HS-27A (cell line): ENCODE measurements around the gene POC1A.
A peak's percentile ranks its signal among the peaks of the same experiment; 100 is the strongest.

Experiments
- DNase-seq: peaks from one replicate; pipeline ENCODE4 v3.0.0-alpha.2; 2012; ENCODE audit warnings: low read depth, missing footprints

The POC1A gene

DNA sequence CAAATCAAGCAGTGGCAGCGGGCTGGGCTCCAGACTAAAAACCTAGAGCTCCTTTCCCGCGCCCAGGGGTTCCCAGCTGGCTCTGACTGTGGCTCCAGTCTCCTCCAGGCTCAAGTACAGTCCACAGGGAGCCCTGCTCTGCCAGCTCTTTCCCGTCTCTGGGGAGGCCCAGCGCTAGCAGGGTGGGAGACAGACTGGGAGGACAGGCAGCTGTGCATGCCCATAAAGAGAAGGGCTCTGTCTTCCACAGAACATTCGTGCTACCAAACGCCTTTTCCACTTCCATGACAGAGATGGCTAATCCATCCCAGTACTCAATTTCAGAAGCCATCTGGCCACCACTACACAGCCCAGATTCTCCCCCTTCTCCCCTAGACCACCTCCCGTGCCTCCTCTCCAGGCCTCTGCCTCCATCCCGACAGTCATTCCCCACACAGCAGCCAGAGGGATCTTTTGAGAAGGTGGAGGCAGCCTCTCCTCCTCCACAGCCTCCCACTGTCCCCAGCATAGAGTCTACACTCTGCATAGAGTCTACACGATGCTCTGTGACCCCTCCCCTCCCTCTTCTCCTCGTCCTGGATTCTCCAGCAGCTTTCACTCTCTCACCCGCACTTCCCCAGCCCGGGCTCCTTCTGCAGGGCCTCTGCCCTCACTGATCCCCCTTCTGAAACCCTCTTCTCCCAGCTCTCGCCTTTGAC is 91.0 kb downstream of the POC1A start:
- DNase-seq: no peak

DNA sequence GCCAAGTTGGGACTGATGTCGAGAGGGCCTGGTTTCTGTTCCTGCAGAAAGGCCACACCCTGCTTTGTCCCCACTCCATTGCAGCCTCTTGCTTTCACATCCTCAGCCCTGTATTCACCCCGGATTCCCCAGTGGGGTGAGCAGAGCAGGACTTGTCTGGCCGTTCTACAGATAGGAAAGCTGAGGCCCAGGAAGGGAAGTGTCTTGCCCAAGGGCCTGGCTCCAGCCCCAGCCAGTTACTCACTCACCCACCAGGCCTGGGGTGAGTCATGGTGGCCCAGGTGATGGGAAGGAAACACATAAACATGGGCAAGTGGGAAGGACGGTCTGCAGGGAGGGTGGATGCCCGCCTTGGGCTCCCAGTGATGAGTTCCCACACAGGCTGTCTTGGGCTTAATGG is 91.7 kb downstream of the POC1A start:
- DNase-seq: no peak

DNA sequence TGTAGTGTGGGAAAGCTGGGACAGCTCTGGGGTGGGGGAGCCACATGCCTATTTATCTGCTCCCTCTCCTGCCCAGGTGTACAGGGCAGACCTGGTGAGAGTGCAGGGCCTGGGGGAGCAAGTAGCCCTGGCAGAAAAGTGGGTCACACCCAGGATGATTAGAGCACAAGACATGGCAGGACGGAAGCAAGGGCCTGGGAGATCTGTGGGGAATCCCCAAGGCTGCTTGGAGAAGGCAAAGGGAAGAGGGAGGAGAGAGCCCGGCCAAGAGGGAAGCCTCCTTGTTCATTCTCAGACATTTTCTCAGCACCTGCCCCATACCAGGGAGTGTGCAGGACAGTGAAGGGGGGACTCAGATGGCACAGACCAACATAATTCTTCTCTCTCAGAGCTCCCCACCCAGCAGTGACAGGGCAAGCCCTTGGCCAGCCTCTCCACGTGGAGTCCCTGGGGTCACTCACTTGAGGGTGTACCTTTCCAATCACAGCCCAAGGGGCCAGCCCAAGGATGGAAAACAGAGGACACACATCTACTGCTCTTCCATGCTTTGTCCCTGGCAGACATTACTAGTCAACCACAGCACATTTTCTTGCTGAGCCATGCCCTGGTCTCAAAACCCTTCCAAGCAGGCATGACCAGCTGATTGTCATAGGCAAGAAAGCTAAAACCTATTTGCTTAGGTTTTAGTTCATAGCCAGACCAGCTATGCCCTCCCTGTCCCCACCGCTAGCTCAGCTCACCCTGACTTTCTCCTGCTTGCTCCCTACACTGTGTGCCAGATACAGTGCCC is 92.9 kb downstream of the POC1A start:
- DNase-seq: no peak

DNA sequence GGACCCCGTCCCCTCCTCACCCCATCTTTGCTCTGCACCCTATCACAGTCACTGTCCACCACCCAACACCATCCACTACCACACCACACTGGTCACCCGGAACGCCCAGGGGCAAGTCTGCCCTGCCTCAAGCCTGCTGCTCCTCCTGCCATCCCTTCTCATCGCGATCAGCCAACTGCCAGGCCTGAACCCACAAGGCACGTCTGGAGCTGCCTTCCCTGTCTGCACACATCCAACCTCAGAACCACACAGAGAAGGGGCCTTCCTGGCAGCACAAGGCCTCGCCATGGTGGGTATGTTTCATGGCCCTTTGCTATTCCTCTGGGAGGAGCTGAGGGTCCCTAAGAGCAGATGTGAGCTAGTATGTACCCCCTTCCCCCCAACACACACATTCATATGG is 94.4 kb downstream of the POC1A start:
- DNase-seq: no peak

DNA sequence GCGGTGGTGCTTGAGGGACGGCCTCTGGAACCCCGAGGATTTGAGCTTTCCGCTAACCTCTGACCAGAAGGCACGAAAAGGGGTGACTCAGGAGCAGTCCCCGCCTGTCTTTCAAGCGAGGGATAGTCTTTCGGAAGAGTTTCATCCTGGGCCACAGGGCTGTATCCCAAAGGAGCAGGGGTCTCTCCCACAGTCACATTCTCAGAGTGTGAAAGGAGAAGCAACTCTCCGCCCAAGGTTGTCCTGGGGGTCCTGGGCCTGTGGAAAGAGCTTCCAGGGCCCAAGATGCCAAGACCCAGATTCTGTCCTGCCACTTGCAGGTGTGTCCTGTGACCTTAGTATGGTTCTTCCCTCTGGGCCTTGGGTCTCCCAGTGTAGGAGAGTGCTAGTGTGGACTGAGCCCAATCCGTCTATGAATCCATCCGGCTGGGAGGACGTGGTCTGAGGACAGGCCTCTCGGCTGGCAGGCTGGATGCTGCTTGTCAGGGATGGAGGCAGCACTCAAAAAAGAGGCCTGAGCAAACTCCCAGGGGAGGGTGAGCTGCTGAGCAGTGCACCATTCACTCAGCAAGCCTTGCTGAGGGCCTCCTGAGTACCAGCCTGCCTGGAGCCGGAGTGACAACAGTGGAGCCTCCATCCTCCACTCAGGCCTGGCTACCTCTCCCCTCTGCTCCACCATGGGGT is 96.3 kb downstream of the POC1A start:
- no peak for DNase-seq

DNA sequence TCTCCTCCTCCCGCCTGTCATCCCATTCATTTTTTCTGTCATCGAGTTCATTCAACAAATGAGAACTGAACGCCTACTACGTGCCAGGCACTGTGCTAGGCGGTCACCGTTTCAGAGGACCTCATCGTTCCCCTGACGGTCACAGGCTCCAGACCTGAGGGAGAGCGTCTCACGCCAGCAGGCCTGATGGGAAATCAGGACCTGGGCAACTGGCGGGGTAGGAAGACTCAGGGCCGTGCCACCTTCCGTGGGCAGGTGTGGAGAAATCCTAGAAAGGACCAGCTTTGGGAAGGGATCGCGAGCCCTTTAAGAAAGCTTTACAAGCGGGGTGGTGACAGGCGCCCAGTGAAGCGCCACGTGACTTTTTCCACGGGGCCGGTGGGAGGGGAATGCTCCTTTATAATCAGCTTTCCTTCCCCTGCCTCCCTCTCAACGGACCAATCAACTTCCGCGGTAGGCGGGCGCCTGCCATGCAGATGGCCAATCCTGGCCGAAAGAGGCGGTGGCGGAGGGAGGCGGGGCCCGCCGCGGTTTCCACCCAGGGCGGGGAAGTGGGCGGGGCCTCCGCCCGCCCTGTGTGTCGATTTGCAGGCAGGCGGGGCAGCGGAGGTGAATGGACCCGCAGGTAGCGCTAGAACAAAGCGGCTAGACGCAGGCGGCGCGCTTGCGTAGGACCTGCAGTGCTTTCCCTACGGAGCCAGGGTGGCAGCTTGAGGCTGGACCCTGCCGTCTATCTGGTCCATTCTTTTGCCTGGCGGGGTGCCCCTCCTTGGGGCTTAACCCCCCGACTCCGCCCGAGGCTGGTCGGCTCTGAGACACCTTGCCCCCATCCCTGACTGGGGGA is 97.0 kb downstream of the POC1A start:
- DNase-seq: peak; percentile 97

DNA sequence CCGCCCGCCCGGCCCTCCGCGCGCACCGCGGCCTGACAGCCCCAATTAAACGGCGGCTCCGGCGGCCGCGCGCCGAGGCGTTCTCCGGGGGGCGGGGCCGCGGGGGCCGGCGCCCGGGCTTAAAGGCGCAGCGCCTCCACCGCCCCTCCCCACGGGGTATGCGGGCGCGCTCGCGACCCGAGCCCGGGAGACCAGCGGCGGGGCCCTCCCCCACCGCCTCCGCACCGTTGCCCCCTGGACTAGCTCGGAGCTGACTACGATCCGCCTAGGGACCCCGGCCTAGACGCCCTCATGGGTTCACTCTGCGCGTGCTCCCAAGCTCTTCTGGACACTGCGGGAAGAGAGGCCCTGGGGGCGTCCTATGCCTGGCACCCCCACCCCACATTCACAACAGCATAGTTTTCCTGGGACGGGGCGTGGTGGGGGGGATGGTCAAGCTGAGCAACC is 97.7 kb downstream of the POC1A start, which contains the start of gene DUSP7:
Gene DUSP7 (minus strand): TSS at position 51 of the 447 bp plus-strand sequence. CDS start 205 bp downstream, outside the sequence.
- no peak for DNase-seq

DNA sequence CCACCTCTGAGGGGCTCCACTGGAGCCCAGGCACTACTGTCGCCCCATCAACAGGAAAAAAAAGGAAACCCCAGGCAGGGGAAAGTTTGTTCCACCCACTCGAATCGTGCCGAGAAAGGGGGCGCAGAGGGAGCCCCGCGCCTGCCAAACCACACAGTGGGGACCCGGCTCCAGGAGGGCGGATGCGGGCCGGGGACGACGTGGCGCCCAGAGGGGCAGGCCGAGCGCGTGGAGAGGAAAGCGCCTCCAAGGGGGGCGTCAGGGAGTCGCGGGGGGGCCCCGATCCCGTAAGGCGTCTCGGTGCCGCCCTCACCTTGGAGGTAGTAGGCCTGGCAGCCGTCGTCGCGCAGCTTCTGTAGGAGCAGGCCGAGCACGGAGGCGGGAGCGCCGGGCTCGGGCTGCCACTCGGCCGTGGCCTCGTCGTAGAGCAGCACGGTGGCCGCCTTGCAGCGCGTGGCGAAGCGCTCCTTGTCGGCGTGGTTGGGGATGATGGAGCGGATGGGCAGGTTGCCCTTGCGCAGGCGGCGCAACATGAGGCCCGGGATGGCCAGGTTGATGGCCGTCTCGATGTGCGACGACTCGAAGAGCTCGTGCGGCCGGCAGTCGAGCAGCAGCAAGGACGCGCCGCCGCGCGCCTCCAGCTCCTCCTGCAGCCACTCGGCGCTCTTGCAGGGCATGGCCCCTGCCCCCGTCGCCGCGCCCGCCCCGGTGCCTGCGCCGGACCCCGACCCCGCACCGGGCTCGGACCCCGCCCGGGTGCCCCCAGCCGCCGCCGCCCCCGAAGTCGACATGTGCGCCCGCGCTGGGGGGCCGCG is 98.5 kb downstream of the POC1A start:
- no peak for DNase-seq

DNA sequence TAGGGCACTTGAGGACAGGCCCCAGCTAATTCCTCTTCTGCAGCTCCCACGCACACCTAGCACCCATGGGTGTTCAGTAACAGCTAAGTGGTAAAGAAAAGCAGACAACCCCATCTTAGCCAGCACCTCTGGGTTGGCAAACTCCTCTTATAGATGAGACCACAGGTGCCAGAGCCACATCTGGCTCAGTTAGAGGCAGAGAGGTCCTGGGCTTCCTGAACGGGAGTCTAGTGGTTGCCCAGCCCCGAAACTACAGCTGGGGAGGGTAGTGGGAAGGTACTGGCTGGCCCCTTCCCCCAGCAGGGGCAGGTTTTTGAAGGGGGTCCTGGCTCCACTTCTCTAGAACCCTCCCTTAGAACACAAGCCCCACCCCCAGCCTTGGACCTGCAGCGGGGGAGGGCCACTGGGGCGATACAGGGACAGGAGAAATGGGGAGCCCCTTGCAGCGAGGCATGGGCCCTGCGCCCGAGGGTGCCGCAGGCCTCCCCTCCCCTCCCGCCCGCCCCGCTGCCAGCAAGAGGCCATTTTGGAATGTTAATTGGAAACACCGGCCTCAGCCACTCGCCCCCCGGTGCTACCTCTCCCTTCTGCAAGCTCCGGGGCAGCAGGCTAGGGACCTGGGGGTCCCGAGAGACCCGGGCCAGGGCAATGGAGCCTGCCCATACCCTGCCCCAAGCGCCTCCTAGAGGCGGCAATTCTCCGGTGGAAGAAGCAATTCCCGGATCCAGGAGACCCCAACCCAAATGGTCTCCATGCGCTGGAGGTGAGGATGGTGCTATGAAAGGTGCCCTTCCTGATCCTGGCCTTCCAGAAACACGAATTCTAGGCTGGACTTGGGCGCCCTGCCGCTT is 99.3 kb downstream of the POC1A start:
- no peak for DNase-seq

DNA sequence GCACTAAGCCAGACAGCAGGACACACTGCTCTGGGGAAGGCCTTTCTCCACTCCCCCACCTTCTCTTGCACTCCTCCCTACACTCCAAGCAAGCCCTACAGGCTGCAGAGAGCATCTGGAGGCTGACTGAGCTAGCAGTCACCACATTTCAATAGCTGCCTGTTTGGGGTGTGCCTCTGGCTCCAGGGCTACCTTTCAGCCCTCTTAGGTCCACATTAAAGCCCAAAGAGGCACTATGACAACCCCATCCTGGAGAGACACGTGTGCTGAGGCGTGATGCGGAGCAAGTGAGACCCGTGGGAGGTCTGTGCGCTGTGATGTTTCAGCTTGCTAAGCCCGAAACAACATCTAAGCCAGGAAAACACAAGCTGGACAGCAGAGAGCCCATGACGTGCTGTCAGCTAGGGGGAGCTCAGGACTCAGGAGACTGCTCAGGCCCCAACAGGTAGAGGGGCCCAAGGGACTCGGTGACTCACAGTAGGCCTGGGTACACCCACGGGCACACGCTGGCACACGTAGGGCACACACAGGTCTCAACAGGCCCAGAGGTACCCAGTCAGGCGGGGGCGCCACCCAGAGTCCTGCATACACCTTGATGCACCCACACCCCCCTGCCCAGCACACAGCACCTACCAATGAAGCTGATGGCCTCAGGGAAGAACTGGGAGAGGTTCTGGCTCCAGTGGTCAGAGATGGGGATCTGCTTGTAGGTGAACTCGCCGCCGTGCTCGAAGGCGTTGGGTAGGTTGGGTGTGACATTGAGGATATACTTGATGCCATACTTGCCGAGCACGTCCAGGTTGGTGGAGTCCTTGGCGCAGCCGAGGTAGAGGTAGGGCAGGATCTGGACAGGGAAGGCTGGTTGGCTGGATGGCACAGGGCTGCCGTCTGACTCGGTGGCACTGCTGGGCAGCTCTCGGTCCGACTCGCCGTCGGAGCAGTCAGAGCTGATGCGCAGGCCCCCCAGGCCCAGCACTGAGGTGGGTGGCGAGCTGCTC is 100.6 kb downstream of the POC1A start:
- no peak for DNase-seq

DNA sequence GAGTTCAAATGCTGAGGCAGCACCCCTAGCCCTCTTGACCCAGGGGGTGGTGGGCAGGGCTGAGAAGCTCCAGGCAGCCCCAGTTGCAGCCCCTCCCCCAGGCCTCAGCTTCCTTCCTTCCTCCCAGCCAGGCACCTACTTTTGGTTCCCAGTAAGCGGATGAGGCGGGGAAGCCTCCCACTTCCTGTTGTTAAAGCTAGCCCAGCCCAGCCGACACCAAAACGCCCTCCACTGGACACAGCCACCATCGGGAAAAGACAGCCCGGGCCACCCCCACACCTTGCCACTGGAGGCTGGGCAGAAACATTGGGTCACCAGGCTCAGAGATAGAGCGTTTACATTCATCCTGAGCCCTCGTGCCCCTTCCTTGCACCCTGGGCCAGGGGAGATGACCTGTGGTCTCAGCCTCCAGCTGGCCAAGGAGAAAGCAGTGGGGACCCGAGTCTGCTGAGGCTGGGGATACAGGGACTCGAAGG is 101.4 kb downstream of the POC1A start:
- peak; percentile 60 for DNase-seq

DNA sequence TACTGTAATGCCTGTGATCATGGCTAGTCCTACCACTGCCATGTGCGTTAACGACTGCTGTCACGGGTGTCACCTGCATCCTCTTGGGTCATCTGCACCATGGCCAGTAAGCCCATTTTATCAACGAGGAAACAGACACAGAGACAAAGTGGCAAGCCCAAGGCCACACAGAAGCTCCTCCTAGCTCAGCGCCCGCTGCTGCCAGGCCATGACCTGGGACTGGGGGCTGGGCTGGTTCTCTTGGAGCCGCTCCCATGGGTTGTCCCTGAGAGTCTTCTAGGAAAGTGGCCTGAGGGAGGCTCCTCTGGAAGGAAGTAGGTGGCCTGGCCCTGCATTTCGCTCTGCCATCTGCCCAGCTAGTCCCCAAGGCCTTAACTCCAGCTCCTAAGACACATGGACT is 102.8 kb downstream of the POC1A start:
- DNase-seq: no peak

DNA sequence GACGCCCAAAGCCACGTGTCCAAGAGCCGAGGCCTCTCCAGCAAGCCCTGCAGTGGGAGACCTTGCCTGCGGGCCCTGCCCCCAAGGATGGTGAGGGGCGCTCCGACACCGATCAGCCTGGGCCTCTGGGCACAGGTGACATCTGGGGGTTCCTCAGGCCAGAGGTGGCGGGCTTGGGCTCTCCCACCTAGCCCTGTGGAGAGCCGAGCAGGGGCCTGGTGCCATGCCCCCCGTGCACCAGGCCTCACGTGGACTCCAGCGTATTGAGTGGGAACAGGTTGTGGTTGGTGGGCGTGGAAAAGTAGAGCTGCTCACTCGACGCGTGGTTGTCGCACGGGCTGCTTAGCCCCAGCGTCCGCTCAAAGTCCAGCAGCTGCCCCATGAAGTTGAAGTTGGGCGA is 103.7 kb downstream of the POC1A start:
- DNase-seq: no peak

DNA sequence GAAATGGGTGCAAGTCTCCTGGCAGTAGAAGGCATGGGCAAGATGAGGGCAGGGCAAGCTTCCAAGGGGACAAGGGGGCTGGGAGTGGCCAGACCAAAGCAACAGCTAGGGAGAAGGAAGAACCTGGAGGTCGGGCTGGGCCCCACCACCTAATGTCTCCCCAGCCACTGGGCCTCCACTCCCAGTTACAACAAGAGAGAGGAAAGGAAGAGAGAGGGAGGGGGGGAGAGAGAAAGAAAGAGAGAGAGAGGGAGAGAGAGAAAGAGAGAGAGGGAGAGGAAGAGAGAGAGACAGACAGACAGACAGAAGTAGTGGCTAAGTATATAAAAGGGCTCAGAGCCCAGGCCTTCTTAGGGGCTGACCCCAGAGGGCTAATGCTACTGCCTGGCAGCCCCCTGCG is 104.7 kb downstream of the POC1A start:
- DNase-seq: no peak

DNA sequence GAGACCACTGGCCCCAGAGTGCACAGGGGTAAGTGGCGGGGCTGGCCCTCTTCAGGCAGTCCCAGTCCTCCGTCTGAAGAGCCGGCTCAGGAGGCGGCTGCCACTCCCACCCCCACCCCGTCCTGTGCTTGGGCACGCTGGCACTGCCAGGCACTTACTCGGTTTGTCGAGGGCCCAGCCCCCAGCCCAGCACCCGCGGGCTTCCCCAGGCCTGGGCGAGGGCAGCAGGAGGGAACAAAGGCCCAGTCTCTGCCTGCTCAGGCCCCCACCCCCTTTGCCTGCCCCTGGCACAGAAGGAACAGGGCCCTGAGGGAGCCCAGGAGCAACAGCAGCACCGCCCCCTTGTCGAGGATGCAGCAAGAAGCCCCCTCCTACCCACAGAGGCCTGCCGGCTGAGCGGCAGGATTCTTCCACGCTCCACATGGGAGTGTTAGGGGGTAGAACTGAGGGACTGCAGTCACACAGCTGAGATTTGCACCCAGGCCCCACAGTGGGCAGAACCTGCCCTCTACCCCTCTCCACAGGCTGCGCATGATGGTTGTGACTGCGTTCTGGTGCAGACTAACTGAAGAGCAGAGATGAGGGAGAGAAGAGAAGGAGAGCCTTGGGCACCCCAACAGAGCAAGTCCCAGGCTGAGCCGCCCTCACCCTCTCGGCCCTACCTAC is 106.8 kb downstream of the POC1A start:
- no peak for DNase-seq

DNA sequence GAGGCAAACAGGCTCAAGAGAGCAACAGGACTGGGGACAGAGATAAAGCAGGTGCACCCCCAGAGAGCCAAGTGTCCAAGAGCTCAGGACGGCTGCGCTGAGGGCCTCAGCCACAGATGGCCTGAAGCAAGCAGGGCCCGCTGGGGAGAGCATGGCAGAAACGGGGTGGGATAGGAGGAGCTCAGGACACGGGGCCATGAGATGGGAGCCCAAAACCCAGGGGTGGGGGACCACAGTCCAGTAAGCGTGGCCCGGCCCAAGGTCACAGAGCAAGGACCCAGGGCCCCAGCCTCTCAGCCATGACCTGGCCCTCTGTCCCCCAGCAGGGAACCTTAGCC is 107.4 kb downstream of the POC1A start:
- no peak for DNase-seq

DNA sequence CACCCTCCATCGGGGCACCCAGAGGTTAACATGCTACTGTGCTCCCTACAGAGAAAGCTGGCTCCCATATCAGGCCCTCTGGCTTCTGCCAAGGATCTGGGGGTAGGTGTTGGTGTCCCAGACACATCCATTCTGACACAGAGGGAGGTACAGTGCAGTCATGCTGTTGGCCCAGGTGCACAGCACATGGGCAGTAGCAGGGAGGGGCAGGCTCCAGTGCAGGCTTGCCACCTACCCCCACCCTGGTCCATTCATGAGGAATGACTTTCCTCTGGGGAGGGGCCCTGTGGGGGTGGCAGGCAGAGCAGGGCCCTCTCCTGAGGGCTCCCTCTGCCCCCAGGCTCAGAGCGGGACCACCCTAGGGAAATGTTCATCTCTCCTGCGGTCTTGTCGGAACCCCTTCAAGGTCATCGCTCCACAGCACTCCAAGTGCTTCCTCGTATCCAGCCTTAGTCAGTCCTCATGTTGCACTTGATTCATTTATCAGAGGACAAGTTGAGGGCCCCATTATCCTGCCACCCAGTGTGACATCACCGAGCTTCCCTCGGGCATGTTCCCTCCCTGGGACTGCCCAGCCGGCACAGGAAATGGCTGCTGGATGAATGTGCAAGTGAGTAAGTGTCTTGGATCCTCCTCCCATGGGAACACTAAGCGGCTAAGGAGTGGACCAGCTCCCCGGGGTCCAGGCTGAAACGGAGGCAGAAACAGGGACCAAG is 107.9 kb downstream of the POC1A start:
- DNase-seq: peak; percentile 98
